HG03066 (cell line): ENCODE data around the gene EAF1.
"Not testable (repeated sequence)": the region's sequence is repeated elsewhere in the genome, so short reads cannot be mapped to it uniquely, and the experiment has no call there.

Source experiments
- ATAC-seq: cut with Tn5 transposase; IDR thresholded peaks from one replicate; pipeline ENCODE4 v1.9.1; 2021; ENCODE audit warnings: low read depth; ENCODE audit not compliant: unreplicated experiment

EAF1 gene

GRCh38 chr3:15404767-15405166 is 22.6 kb upstream of the EAF1 start:
- ATAC-seq, result peak; percentile 53

- peak; percentile 64 for ATAC-seq
These were observed 21.8 kb upstream of the EAF1 start for GRCh38 chr3:15405448-15406050.

- ATAC-seq, result no peak
These were observed 18.2 kb upstream of the EAF1 start for GRCh38 chr3:15409239-15409638.

GRCh38 chr3:15409774-15410173 is 17.6 kb upstream of the EAF1 start:
- ATAC-seq, result no peak

GRCh38 chr3:15410966-15411365 is 16.4 kb upstream of the EAF1 start:
- not testable (repeated sequence) for ATAC-seq

GRCh38 chr3:15420871-15421270 is 6.5 kb upstream of the EAF1 start:
- no peak for ATAC-seq

- peak; percentile 20 for ATAC-seq
These were observed 749 bp upstream of the EAF1 start for GRCh38 chr3:15426579-15427118.

- no peak for ATAC-seq
These were observed 583 bp downstream of the EAF1 start for GRCh38 chr3:15427981-15428380.

GRCh38 chr3:15428539-15428938 is 1.1 kb downstream of the EAF1 start:
- ATAC-seq, result no peak

- no peak for ATAC-seq
These were observed 1.7 kb downstream of the EAF1 start for GRCh38 chr3:15429080-15429479.

- ATAC-seq, result no peak
These were observed 3.2 kb downstream of the EAF1 start for GRCh38 chr3:15430624-15431023.

- ATAC-seq, result no peak
These were observed 3.9 kb downstream of the EAF1 start for GRCh38 chr3:15431256-15431837.

GRCh38 chr3:15433531-15433930 is 6.1 kb downstream of the EAF1 start:
- ATAC-seq, result no peak

- no peak for ATAC-seq
These were observed 7.4 kb downstream of the EAF1 start for GRCh38 chr3:15434756-15435155.

GRCh38 chr3:15436246-15436645 is 8.8 kb downstream of the EAF1 start:
- no peak for ATAC-seq

GRCh38 chr3:15438983-15439382 is 11.6 kb downstream of the EAF1 start:
- ATAC-seq, result no peak

- ATAC-seq, result no peak
These were observed 12.1 kb downstream of the EAF1 start for GRCh38 chr3:15439476-15439875.

- no peak for ATAC-seq
These were observed 13.5 kb downstream of the EAF1 start for GRCh38 chr3:15440891-15441290.

GRCh38 chr3:15443826-15444524 is 16.6 kb downstream of the EAF1 start:
- no peak for ATAC-seq

- no peak for ATAC-seq
These were observed 22.3 kb downstream of the EAF1 start for GRCh38 chr3:15449489-15450224.
